ENCODE results near the gene PRSS56.

- TF ChIP-seq TRIM22 (IDR thresholded peaks at IDR 0.05) (no peak), IRF1 (CRISPR knock-in tag; IDR thresholded peaks at IDR 0.05; ENCODE audit: low read depth) (no peak), HCFC1 (IDR thresholded peaks at IDR 0.05; ENCODE audit: low read depth, low read length) (no peak), CTCF (CRISPR knock-in tag; IDR thresholded peaks at IDR 0.05) (peak; percentile 49), ZKSCAN1 (IDR thresholded peaks at IDR 0.05; ENCODE audit: low read length) (no peak), ZNF776 (CRISPR knock-in tag; IDR thresholded peaks at IDR 0.05) (no peak), ZNF550 (CRISPR knock-in tag; IDR thresholded peaks at IDR 0.05; ENCODE audit: borderline replicate concordance) (no peak), ZNF510 (CRISPR knock-in tag; IDR thresholded peaks at IDR 0.05; ENCODE audit: low read depth) (no peak)
- TF ChIP-seq, protein P1, sequence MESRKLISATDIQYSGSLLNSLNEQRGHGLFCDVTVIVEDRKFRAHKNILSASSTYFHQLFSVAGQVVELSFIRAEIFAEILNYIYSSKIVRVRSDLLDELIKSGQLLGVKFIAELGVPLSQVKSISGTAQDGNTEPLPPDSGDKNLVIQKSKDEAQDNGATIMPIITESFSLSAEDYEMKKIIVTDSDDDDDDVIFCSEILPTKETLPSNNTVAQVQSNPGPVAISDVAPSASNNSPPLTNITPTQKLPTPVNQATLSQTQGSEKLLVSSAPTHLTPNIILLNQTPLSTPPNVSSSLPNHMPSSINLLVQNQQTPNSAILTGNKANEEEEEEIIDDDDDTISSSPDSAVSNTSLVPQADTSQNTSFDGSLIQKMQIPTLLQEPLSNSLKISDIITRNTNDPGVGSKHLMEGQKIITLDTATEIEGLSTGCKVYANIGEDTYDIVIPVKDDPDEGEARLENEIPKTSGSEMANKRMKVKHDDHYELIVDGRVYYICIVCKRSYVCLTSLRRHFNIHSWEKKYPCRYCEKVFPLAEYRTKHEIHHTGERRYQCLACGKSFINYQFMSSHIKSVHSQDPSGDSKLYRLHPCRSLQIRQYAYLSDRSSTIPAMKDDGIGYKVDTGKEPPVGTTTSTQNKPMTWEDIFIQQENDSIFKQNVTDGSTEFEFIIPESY (CRISPR knock-in tag; IDR thresholded peaks at IDR 0.05) = no peak
Observed at GRCh38 chr2:232479341-232480200, 40.6 kb upstream of the PRSS56 start.

Measured in HepG2 (cell line).